ENCODE results near the gene NR2F2.
A peak's percentile ranks its signal among the peaks of the same experiment; 100 is the strongest.

Gene NR2F2

GRCh38 chr15:96339619-96340347 is 9.3 kb downstream of the NR2F2 start:
- peak; percentile 34 for DNase-seq (ENCODE audit: low read depth)
- no peaks in the 10 kb centered on the region for H3K27me3 ChIP-seq (replicated peaks; ENCODE audit: control insufficient read depth, insufficient read depth, low read length)
- peaks cover 73% of the 10 kb centered on the region for H3K36me3 ChIP-seq (ENCODE audit: control insufficient read depth, insufficient read depth, low read length, severe bottlenecking)
- H3K4me3 ChIP-seq (ENCODE audit: low read length): peak overlapping the region; percentile 97
- H3K4me1 ChIP-seq (ENCODE audit: control insufficient read depth, insufficient read depth, low read length): peaks cover 24% of the 10 kb centered on the region
- no peaks in the 10 kb centered on the region for H3K9me3 ChIP-seq (ENCODE audit: control insufficient read depth, low read length)
- H3K9ac ChIP-seq (ENCODE audit: low read length): peak overlapping the region; percentile 99

- Histone ChIP-seq H3K4me1 (ENCODE audit: control insufficient read depth, insufficient read depth, low read length) (peaks cover 29% of the 10 kb centered on the region), H3K27me3 (replicated peaks; ENCODE audit: control insufficient read depth, insufficient read depth, low read length) (no peaks in the 10 kb centered on the region), H3K4me3 (ENCODE audit: low read length) (peak overlapping the region; percentile 97), H3K9ac (ENCODE audit: low read length) (peak overlapping the region; percentile 99), H3K9me3 (ENCODE audit: control insufficient read depth, low read length) (no peaks in the 10 kb centered on the region), H3K36me3 (ENCODE audit: control insufficient read depth, insufficient read depth, low read length, severe bottlenecking) (peaks cover 68% of the 10 kb centered on the region)
- DNase-seq (ENCODE audit: low read depth): no peak
Observed at GRCh38 chr15:96340348-96340597, 9.8 kb downstream of the NR2F2 start.

DNA sequence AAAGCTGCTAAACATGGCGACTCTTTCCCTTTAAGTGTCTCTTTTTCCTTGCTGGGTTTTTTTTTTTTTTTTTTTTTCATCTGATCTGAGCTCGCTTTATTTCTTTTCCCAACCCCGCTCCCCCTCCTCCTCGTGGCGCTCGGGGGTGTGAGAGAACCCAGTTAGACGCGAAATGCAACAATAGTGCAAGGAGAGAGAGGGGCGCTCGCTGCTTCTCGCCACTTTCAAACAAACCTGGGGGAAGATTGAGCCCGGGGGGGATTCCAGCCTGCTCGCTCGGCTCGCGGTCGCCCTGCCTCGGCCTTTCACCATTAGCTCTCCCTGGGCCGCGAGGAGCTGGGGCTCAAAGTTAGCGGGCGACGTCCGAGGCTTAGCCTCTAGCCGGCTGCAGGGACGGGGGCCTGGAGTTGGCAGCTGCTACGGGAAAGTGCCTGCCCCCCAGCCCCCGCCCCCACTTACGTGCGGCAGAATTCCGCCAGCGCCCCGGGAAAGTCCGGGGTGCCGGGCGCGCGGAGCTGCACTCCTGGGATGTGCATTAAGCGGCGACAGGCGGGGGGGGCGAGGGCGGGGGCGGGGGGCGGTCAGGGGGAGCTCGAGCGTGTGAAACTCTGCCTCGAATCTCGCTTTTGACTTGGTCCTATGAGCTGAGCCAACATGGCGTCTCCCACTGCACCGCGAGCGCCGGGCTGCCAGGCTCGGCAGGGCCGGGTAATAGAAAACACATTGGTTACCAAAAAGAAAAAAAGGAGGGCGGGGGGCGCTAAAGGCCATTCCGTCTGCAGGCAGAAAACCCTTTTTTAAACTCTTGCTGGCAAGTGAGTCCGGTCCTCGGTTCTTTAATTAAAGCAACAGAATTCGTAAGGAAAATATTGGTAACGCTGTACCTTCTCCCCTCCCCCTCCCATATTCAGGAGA is 10.4 kb downstream of the NR2F2 start:
- H3K27me3 ChIP-seq (replicated peaks; ENCODE audit: control insufficient read depth, insufficient read depth, low read length): no peaks in the 10 kb centered on the region
- peaks cover 31% of the 10 kb centered on the region for H3K4me1 ChIP-seq (ENCODE audit: control insufficient read depth, insufficient read depth, low read length)
- peak overlapping the region; percentile 97 for H3K4me3 ChIP-seq (ENCODE audit: low read length)
- peaks cover 63% of the 10 kb centered on the region for H3K36me3 ChIP-seq (ENCODE audit: control insufficient read depth, insufficient read depth, low read length, severe bottlenecking)
- peak; percentile 81 for DNase-seq (ENCODE audit: low read depth)
- H3K9me3 ChIP-seq (ENCODE audit: control insufficient read depth, low read length): no peaks in the 10 kb centered on the region
- peak overlapping the region; percentile 99 for H3K9ac ChIP-seq (ENCODE audit: low read length)

- Histone ChIP-seq H3K27me3 (replicated peaks; ENCODE audit: control insufficient read depth, insufficient read depth, low read length) (no peaks in the 10 kb centered on the region), H3K9me3 (ENCODE audit: control insufficient read depth, low read length) (no peaks in the 10 kb centered on the region), H3K36me3 (ENCODE audit: control insufficient read depth, insufficient read depth, low read length, severe bottlenecking) (peaks cover 54% of the 10 kb centered on the region), H3K9ac (ENCODE audit: low read length) (peak overlapping the region; percentile 99), H3K4me3 (ENCODE audit: low read length) (peak overlapping the region; percentile 84), H3K4me1 (ENCODE audit: control insufficient read depth, insufficient read depth, low read length) (peaks cover 38% of the 10 kb centered on the region)
- DNase-seq (ENCODE audit: low read depth): peak; percentile 49
Observed at GRCh38 chr15:96341513-96342405, 11.3 kb downstream of the NR2F2 start.

DNA sequence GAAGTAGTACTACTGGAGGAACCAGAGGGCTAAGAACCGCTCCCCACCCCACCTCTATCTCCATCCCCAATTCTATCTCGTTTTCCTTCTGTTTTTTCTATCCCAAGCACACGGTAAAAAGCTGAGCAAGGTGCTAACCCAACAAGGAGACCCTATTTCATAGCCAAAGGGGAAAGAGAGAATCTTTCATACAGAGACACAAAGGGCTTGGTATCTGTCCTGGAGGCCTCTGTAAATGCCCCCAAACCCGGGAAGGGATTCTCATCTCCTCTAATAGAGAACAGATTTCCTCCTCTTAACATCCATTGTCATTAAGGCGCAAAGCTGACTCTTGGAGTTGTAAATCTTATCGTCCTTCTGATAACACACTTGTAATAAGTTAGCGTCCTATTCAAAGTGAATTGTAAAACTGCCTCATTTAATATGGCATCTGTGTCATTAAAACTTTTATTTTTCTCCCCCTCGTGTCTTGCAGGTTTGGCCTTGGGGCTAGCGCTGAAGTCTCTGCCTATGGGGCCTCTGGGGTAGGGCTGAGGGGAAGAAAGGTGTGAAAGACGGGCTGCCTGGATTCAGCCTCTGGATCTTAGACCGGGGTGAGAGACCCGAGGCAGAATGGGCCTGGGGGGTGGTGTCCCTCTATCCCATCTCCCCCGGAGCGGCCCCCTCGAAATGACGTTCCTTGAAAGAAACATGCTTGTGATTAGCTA is 12.1 kb downstream of the NR2F2 start:
- Histone ChIP-seq H3K27me3 (replicated peaks; ENCODE audit: control insufficient read depth, insufficient read depth, low read length) (no peaks in the 10 kb centered on the region), H3K36me3 (ENCODE audit: control insufficient read depth, insufficient read depth, low read length, severe bottlenecking) (peaks cover 46% of the 10 kb centered on the region), H3K9ac (ENCODE audit: low read length) (peak overlapping the region; percentile 99), H3K9me3 (ENCODE audit: control insufficient read depth, low read length) (no peaks in the 10 kb centered on the region), H3K4me1 (ENCODE audit: control insufficient read depth, insufficient read depth, low read length) (peaks cover 38% of the 10 kb centered on the region), H3K4me3 (ENCODE audit: low read length) (peak overlapping the region; percentile 84)
- no peak for DNase-seq (ENCODE audit: low read depth)

DNA sequence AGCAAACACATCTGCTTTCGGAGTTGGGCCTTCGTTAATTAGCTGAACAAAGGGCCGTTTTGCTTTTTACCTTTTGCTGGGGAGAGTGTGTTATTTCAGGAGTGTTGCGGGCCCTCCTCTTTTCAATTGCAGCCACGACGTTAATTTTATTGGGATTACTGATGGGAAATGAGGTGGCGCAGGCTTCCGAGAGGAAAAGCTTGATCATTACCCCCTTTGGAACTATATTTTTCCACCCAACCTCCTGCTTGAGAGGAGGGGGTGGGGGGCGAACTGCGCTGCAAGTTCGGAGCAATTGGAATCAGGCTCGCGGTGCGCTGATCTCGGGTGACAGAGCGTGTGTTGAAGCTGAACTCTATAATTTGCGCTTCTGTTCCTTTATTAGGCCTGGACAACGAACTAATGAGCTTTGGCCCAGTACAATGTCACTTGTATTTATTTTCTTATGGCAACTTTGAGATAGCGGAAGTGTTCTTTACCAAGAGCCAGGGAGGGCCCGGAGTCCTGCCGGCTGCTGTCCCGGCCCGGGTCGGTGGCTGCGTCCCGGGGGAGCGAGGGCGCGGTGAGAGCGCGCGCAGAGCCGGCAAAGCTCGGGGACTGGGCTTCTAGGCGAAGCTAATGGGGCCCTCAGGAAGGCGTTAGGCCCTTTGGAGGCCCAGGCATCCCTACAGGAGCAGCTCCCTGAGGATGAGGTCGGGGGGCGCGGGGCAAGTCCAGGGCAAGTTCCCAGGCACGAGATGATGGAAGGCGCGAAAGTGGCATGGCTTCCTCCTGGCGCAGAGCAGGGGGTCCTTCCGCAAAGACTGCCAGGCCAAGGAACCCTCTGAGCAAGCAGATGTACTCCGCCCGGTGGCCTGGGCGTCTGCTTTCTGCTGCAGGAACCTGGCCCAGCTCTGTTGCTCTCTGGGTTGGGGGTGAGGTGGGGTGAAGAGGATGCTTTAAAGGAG is 12.9 kb downstream of the NR2F2 start:
- H3K4me1 ChIP-seq (ENCODE audit: control insufficient read depth, insufficient read depth, low read length): peaks cover 41% of the 10 kb centered on the region
- peak overlapping the region; percentile 99 for H3K9ac ChIP-seq (ENCODE audit: low read length)
- H3K9me3 ChIP-seq (ENCODE audit: control insufficient read depth, low read length): no peaks in the 10 kb centered on the region
- H3K4me3 ChIP-seq (ENCODE audit: low read length): peak overlapping the region; percentile 85
- no peaks in the 10 kb centered on the region for H3K27me3 ChIP-seq (replicated peaks; ENCODE audit: control insufficient read depth, insufficient read depth, low read length)
- no peak for DNase-seq (ENCODE audit: low read depth)
- H3K36me3 ChIP-seq (ENCODE audit: control insufficient read depth, insufficient read depth, low read length, severe bottlenecking): peaks cover 40% of the 10 kb centered on the region

DNA sequence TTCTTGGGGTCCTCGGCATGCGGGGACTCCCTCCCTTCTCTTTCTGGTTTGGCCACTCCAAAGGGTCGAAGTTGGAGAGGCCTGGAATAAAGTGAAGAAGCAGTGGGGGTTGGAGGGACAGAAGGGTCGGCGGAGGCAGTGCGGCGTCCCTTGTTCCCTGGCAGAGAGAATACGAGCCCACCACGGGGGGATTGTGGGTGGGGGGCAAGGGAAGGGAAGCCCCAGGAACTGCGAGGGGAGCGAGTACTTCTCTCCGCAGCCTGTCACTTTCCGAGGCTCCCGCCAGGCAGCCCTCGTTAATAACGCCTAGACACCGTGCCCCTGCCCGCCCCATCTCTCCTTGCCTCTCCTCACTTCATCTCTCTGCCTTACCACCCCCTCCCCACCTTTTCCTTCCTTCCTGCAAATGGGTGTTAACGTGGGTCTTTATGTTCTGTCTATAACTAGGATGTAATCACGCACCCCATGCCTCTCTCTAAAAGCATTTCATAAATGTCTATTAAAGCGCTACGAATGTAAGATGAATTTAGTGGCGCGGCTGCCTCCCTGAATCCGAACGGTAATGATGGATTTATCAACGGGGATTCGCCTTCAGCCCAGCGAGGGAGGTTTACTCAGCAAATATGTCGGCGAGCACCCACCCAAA is 13.7 kb downstream of the NR2F2 start:
- peaks cover 49% of the 10 kb centered on the region for H3K4me1 ChIP-seq (ENCODE audit: control insufficient read depth, insufficient read depth, low read length)
- H3K9me3 ChIP-seq (ENCODE audit: control insufficient read depth, low read length): no peaks in the 10 kb centered on the region
- peaks cover 39% of the 10 kb centered on the region for H3K36me3 ChIP-seq (ENCODE audit: control insufficient read depth, insufficient read depth, low read length, severe bottlenecking)
- DNase-seq (ENCODE audit: low read depth): no peak
- H3K9ac ChIP-seq (ENCODE audit: low read length): peak overlapping the region; percentile 99
- no peaks in the 10 kb centered on the region for H3K27me3 ChIP-seq (replicated peaks; ENCODE audit: control insufficient read depth, insufficient read depth, low read length)
- H3K4me3 ChIP-seq (ENCODE audit: low read length): peak overlapping the region; percentile 85

- Histone ChIP-seq H3K9me3 (ENCODE audit: control insufficient read depth, low read length) (no peaks in the 10 kb centered on the region), H3K4me1 (ENCODE audit: control insufficient read depth, insufficient read depth, low read length) (peaks cover 56% of the 10 kb centered on the region), H3K27me3 (replicated peaks; ENCODE audit: control insufficient read depth, insufficient read depth, low read length) (no peaks in the 10 kb centered on the region), H3K9ac (ENCODE audit: low read length) (peak overlapping the region; percentile 99), H3K36me3 (ENCODE audit: control insufficient read depth, insufficient read depth, low read length, severe bottlenecking) (peaks cover 32% of the 10 kb centered on the region), H3K4me3 (ENCODE audit: low read length) (peak overlapping the region; percentile 85)
- no peak for DNase-seq (ENCODE audit: low read depth)
Observed at GRCh38 chr15:96344706-96345559, 14.4 kb downstream of the NR2F2 start.

Data from adipocyte (in vitro differentiated cells).